GM19351 (cell line): ENCODE data around the gene SKP1.
A peak's percentile ranks its signal among the peaks of the same experiment; 100 is the strongest.

Experiments used
- ATAC-seq: cut with Tn5 transposase; IDR thresholded peaks from one replicate; pipeline ENCODE4 v1.9.1; 2021; ENCODE audit warnings: mild to moderate bottlenecking, moderate library complexity; ENCODE audit not compliant: unreplicated experiment

SKP1 gene

DNA sequence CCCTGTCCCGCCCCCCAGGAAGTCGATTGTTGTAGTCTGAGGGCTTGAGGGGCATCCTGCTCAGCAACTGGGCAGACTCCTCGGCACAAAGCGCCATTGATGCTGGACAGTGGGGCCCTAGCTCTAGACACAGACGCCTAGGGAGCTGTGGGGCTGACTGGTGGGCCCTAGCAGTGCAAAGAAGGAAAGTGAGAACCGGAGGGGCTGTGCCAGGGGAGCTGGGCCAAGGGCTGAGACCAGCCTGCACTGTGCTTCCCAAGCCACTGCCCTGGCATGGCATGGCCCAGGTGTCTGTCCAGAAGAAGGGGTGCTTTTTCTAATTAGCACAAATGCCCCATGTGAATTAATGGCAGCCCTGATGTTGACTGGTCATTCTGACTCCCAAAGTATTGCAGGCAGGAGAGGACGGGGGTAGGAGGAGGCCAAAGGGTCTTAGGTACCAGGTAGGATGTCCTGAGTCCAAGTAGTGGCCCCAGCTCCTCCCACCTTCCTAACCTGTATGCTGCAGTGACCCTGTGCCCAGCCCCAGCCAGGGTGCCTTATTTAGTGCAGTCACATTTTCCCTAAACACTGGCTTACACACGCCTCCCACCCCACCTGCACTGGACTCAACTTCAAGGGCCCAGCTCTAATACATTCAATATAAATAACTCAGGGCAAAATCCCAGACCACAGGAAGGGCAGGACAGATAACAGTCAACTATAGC lies 46.4 kb downstream of the SKP1 start:
- no peak for ATAC-seq

DNA sequence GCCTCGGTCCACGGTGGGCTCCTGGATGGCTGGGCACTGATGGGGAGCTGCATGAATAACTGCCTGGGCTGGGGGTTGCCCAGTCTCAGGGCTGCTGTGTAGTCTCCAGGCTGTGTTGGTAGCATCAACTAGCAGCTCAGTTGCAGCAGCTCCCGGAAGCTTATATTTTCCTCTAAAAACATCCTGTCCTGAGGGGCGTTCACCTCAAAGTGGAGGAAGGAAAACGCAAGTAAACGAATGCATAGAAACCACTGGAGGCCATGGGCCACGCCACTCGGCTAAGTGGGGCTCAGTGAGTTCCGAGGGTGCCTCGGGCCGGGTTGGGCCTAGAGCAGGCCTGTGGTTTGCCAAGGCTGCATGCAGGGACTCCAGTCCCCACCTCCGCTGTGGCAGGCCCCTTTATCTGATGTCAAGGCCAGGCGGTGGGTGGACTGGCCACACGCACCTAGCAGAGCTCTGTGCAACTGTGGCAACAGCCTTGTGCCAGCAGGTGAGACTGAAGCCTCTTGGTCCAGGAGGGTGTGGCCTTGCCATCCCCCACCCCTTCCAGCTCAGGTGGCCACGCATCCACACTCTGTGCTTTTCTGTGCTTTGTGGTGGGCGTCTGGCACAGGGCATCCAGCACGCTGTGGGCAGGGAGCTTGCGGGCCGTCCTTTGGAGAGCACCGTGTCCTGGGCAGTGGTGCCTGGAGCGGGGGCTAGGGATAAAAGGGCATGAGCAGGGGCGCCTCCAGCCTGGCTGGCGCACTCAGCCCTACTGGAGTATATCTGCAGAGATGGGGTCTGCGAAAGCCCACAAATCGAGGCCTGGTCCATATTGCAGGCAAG lies 47.1 kb downstream of the SKP1 start:
- ATAC-seq, result no peak

DNA sequence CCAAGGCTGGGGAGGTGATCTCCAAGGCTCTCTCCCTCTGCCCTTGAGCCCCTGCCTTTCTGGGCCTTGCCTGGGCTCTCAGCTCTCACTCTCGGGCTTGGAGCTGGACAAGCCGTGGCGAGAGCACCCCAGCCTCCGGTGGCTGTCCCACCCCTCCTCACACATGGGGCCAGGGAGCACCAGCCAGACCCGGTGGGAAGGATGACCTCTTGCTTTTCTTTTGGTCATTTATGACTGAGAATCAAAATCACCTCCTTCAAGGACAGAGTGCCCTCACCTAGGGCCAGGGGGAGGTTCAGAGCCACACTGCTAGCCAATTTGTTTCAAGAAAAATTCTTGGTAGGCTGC lies 48.1 kb downstream of the SKP1 start:
- ATAC-seq, result no peak

DNA sequence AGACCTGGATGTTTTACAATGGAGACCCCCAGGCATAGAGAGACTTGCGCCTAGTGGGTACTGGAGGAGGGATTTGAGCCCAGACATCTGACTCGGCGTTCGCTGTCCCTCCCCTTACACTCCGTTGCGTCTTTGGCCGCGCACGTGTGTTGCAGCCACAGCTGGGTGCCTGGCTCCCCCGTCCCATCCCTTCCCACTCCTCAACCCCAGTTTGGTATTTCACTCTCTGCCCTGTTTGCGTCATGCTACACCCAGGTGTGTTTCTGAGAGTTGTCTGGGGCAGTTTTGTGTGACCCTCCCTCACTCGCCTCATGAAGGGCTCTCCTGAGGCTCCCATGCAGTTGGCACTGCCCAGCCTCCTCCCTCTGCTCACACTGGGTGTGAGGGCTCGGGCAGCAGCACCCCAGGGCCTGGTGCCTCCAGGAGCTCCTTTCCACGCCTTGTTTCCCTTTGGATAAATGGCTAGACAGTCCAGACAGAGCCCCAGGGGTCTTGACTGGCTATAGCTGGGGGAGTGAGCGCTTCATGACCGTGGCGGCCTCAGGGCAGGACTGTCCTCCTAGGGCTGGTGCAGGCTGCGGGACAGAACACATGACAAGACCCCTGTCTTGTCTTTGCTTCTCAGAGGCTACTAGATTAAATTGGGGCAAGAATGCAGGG lies 48.6 kb downstream of the SKP1 start:
- no peak for ATAC-seq

DNA sequence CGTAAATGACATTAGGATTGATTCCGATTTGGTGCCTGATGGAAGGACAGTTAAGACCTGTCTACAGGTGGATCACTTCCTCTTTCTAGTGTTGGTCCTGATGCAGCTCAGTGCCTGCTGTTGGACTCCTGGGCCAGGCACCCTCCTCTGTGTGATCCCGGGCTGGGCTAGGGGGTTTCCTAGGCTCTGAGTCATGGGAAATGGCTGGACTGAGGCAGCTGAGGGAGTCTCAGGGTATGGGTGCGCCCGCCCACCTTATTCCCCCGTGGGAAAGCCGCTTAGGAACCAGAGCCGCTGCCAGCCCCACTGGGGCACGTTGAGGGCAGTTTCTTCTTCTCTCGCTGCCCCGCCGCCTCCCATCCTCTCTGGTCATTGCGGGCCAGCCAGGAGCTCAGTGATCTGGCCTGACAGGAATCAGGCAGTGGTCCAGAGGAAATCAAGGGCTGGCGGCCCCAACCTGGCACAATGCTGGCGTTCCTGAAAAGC lies 49.3 kb downstream of the SKP1 start:
- ATAC-seq, result peak; percentile 67

DNA sequence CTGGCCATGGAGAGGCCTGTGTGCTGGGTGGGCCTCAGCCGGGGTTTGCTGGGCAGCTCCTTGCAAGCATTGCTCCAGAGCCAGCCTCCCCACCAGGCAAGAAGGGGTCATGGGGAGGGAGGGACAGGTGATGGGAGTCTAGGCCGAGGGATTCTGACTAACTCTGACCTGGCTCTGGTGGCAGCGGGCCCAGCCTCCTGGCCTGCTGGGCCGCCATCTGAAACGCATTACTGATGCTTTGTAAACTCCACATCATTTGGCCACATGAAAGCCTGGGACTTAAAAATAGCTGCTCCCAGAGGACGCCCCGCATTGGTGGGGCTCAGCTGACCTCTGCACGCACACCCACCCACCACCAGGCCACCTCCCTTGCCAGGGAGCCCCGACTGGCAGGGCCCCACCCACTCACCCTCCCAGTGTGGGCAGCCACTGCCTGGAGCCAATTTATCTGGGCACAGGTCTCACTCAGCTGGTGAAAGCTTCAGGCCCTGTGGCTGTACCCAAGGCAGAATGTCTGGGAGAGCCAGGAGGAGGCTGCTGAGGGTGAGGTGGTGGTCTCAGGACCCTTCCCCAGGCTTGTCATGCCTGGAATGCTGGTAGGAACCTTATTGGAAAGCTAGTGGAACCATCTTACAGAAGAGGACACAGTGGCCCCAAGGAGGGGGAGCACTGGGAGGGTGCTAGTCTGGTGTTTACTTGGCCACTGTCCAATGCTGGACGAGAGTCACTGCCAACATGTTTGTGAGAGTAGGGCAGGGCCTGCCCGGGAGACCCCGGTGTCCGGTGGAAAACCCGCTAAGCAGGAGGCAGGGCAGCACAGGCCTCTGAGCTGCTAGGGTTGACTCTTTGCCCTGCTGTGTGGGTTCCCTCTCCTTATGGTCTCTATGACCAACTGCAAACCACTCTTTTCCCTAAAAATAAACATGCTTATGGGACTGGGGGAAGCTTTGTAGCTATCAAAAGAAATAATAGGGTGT lies 51.4 kb downstream of the SKP1 start:
- ATAC-seq, result no peak

DNA sequence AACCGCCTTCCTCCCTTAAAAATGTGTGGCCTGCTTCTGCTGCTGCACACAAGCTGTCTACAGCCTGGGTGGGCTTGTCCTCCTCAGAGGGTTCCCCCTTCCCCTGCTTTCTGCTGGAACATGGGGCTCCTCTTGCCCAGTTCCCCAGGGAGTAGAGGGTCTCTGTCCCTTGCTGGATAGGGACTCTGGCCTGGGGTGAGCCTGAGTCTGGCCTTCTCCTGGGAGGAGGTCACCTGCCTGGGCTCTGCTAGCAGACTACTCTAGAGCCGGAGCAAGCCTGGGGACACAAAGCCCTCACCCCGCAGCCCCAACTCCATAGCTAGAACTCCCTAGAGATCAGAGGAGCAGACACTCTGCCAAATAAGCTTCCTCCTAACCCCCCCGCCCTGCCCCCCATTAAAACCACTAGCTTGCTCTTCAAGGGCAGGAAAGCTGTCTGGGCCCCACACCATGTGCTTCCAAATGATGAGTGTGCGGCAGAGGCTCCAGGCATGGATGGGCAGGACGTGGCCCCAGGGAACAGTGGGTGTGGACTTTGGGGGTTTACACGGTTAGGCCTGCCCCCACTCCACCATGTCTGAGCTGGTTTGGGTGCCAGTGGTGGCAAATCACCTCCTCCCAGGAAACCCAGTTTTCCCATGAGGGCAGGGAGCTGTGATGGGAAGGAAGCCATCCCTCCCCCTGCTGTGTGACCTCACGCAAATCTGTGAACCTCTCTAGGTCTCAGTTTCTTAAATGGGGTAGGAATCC lies 52.3 kb downstream of the SKP1 start:
- no peak for ATAC-seq

DNA sequence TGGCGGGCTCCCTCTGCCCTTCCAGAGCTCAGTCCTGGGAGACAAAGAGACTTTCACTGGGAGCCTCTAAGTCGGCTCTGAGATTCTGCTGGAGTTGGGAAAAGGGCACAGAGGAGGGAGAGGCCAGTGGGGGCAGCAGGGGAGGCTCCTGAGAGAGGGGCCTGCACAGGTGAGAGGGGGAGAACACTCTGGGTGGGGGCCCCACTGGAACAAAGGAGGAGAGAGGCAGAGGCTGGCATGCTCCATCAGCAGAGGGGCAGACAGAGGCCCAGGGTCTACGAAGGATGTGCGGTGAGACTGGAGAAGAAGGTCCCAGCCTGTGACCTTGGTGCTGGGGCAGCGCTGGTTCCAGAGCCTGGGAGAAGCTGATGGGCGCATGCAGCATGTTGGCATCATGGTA lies 53.4 kb downstream of the SKP1 start:
- ATAC-seq, result no peak

DNA sequence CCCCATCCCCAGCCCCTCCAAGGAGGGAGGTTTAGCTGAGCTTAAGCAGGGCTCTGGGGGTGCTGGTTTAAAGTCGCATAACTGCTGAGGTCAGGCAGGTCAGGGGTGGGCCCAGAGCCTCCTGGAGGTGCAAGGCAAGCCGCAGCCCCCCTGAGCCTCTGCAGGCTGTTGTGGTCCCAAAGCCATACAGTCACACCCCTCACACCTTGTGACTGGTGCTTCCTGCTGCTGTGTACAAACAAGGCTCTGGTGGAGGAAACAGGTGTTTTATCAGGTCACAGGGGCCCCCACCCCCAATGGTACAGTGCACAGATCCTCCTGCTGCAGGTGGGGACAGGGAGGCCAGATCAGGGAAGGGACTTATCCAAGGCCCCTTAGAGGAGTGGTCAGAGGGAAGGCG lies 54.2 kb downstream of the SKP1 start:
- ATAC-seq, result no peak

DNA sequence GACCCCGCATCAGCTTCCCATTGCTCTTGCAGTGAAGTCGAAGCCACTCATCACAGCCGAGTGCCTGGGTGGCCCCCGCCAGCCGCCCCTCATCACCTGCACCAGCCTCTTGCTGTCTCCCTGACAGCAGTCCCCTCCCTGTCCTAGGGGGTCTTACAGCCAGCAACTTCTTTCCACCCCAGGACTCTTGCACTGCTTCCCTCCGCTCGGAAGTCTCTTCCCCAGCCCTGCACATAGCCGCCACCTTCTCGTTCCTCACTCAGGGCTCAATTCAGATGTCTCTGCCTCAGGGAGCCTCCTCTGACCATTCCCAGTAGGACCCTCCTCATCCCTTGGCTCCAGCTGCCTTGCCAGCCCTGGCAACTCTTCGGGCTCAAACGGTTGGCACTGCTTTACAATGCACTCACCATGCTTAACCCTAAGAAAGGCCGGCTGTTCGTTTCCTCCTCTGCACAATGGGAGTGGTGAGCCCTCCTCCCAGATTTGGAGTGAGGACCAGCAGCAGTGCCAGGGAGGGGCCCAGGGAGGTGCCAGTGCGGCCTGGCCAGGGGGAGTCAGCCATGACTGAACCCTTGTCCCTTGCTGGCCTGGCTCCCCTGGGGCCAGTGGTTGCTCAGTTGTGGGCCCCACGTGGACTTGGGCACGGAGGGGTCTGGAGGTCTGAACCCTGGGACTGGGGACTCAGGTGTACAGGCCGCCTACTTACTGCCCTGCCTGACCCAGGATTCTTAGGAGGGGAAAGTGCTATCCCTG lies 56.2 kb downstream of the SKP1 start:
- no peak for ATAC-seq

DNA sequence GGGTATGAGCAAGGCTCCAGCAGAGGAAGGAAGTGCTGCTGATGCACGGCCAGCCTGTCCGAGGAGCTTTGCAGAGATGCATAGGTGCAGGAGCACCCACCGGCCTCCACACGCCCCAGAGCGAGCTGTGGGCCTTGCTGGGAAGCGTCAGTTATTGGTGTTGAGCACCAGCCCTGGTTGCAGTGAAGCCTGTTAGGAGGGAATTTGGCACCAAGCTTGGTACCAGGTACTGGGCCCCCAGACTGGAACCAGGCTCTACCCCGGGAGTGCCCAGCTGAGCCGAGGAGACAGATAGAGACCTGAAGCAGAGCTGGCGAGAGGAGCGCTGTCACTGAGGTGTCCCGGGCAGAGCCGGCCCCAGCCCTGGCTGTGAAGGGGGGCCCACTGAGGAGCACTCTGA lies 57.0 kb downstream of the SKP1 start:
- no peak for ATAC-seq

DNA sequence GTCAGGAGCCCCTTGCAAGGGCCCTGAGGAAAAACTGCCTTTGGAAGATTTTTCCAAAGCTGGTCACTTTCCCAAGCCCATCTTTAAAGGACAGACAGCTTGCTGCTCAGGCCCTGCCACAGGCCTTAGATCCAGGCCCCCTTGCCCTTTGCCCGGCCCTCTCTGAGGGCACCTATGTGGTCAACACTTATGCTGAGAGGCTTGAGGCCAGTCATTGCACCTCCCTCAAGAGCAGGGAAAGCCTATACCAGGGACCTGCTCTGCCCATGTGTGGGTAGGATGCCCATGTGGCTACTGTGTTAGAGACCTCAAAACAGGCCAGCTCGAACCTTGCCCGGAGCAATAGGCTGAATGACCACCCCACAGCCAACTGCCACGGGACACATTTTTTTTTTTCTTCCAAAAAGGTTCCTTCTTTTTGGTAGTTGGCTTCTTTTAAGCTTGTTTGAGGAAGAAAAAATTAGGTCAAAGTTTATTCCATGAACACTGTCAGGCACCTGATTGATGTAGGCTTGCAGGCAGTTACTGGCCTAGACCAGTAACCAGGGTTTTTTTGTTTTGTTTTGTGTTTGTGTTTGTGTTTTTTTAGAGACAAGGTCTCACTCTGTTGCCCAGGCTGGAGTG lies 58.4 kb downstream of the SKP1 start:
- no peak for ATAC-seq

DNA sequence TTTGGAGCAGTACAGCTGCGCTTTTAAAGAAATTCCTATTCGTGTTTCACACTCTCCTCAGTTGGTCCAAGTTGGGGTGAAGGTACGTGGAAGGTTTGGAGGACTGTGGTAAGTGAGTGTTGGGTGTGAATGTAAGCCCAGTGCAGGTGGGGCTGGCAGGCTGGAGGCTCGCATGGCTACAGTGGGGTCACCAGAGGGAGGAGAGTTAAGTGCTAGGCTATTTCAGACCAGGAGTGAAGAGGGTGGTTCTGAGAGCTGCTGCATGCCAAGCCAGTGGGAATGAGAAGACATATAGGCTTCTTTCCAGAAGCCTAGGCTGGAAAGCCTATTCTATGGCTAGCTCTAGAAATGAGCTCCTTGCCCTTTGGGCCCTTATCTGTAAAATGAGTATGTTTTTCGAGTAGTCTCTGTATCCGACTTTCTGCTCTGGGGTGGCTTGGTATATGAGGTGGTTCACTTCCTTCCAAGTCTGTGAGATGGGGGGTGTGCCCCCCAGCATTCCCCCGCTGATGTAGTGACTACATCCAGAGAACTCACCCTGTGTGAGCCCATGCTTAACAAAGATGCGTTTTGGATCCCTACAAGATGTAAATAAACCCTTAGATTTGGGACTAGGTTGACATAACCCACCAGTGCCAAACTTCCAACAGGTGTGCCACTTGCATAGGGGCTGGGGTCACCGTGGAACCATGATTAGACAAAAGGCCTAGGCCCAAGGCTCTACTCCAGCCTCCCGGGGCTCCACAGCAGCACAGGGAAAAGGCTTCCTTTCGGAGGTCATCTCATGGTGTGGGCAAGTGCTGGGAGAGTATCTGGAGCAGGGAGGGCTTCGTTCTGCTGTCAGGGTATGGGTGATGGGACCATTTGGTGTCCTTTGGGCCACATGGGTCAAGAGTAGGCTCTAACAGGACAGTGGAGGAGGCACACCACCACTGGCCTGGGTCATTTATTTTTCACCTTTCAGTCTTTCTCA lies 59.7 kb downstream of the SKP1 start:
- no peak for ATAC-seq

DNA sequence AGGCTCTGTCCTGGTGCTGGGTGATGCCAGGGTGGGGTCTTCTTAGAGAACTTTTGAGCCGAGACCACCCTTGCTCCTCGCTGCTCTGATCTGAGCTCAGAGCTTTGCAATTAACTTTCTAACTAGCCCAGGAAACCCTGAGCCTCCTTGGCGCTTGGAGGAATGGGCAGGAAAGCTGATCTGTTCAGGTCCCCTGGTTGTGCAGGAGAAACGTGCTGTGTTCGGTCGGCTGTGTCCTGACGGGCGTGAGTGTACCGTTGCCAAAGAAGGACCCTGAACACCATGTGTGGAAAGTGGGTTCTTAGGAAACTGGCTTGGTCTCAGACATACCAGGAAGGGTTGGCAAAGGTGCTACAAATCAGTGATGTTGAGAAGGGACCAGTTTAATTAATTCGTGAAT lies 60.5 kb downstream of the SKP1 start:
- no peak for ATAC-seq

DNA sequence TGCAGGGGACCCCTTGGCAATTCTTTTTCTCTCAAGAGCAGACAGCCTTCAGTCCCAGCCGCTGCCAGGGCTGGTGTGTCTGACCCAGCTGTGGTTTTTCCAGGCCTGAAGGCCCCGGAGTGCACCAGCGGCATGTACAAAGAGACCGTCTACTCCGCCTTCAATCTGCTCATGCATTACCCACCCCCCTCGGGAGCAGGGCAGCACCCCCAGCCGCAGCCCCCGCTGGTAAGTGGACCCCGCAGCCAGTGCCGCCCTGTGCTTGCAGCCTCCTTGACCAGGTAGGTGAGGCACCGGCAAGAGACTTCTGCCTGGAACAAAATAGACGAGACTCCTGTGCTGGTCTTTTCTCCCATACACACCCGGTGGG lies 61.0 kb downstream of the SKP1 start:
- ATAC-seq, result no peak

DNA sequence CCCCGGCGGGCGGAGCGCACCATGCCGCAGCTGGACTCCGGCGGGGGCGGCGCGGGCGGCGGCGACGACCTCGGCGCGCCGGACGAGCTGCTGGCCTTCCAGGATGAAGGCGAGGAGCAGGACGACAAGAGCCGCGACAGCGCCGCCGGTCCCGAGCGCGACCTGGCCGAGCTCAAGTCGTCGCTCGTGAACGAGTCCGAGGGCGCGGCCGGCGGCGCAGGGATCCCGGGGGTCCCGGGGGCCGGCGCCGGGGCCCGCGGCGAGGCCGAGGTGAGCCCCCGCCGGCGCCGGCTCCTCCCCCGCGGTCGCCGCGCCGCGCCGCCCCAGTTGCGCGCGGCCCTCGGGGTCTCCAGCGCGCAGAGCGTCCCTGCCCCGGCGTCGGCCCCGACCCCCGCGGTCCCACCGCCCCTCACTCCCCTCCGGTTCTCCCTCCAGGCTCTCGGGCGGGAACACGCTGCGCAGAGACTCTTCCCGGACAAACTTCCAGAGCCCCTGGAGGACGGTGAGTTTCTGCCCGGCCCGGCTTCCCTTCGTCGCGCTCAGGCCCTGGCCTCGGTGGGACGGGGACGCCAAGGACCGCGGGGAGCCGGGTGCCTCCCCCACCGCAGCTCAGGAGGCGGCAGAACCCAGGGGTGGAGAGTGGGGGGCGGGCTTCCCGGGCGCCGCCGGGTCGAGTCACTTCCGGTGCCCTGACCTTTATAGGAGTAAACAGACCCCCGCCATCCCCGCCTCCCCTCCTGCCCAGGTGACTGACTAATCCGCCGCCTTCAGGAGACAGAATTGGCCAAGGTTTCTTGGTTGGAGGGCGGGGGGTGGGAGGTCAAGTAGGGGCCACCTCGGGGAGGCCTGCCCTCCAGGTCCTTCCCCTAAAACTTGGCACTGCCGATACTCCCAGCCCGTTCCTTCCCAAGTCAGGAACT lies 61.6 kb downstream of the SKP1 start:
- no peak for ATAC-seq
